Prostate gland (tissue), 2 donors: ENCODE measurements around the gene ADCY3.

Experiments
- CTCF ChIP-seq, 4 experiments: fragments of 200-600 bp in 2 of 4; fragments of 450-650 bp in 2 of 4; sonication (generic) in 2 of 4; IDR thresholded peaks; 1 replicate in 3 of 4; 2 replicates in 1 of 4; pipeline ENCODE4 v1.5.1; 2016 to 2019; ENCODE audit warnings: antibody characterized with exemption in 4 of 4, mild to moderate bottlenecking in 2 of 4, moderate library complexity in 2 of 4
- POLR2AphosphoS5 ChIP-seq: sonication (generic); formaldehyde crosslinking; IDR thresholded peaks from one replicate; pipeline ENCODE4 v1.6.1; 2017; ENCODE audit warnings: antibody characterized with exemption

GRCh38 chr2:24906466-24906865 lies 13.6 kb downstream of the ADCY3 start:
- TF ChIP-seq POLR2AphosphoS5 (no peak), CTCF (IDR thresholded peaks at IDR 0.05) (no peak)
